PFSK-1 (cell line): ENCODE data around the gene ST6GALNAC3.

Experiments
- FOXP2 ChIP-seq: optimal IDR thresholded peaks from 2 replicates; pipeline ENCODE3; 2011; ENCODE audit warnings: borderline replicate concordance, control low read depth, inconsistent platforms; ENCODE audit not compliant: insufficient read depth; ENCODE audit errors: extremely low read length, extremely low read depth
- POLR2AphosphoS5 ChIP-seq: IDR thresholded peaks from 2 replicates; pipeline ENCODE4 v1.6.1; 2012; ENCODE audit warnings: low read depth, mild to moderate bottlenecking, control low read depth, low read length, moderate library complexity
- REST ChIP-seq, 2 experiments: IDR thresholded peaks; 2 replicates each; pipeline versions ENCODE4 v1.6.1 to v1.8.0; 2011 to 2012; ENCODE audit warnings: low read depth in 2 of 2, low read length in 2 of 2, control low read depth in 1 of 2, inconsistent platforms in 1 of 2, mild to moderate bottlenecking in 1 of 2, moderate library complexity in 1 of 2; ENCODE audit not compliant: insufficient read depth in 1 of 2
- SIN3A ChIP-seq: IDR thresholded peaks from 2 replicates; pipeline ENCODE4 v1.6.1; 2012; ENCODE audit warnings: mild to moderate bottlenecking, low read length, moderate library complexity, borderline replicate concordance; ENCODE audit not compliant: insufficient read depth
- TAF1 ChIP-seq: IDR thresholded peaks from 2 replicates; pipeline ENCODE4 v1.6.1; 2012; ENCODE audit warnings: low read length, control low read depth, borderline replicate concordance; ENCODE audit not compliant: insufficient read depth

ST6GALNAC3 gene

GRCh38 chr1:76141929-76142328 lies 67.4 kb downstream of the ST6GALNAC3 start:
- TF ChIP-seq REST (IDR thresholded peaks at IDR 0.05; ENCODE audit: insufficient read depth in 1 of 2, low read depth in 2 of 2, low read length in 2 of 2) (no peak), SIN3A (no peak), TAF1 (no peak), FOXP2 (no peak), POLR2AphosphoS5 (no peak)

GRCh38 chr1:76142771-76143540 lies 68.4 kb downstream of the ST6GALNAC3 start:
- TF ChIP-seq REST (IDR thresholded peaks at IDR 0.05; ENCODE audit: insufficient read depth in 1 of 2, low read depth in 2 of 2, low read length in 2 of 2) (no peak), SIN3A (no peak), POLR2AphosphoS5 (no peak), TAF1 (no peak), FOXP2 (no peak)

GRCh38 chr1:76144247-76144646 lies 69.7 kb downstream of the ST6GALNAC3 start:
- TF ChIP-seq SIN3A (no peak), FOXP2 (no peak), TAF1 (no peak), POLR2AphosphoS5 (no peak), REST (IDR thresholded peaks at IDR 0.05; ENCODE audit: insufficient read depth in 1 of 2, low read depth in 2 of 2, low read length in 2 of 2) (no peak)

GRCh38 chr1:76145332-76145731 lies 70.8 kb downstream of the ST6GALNAC3 start:
- TF ChIP-seq TAF1 (no peak), FOXP2 (no peak), SIN3A (no peak), REST (IDR thresholded peaks at IDR 0.05; ENCODE audit: insufficient read depth in 1 of 2, low read depth in 2 of 2, low read length in 2 of 2) (no peak), POLR2AphosphoS5 (no peak)
